ENCODE results near the gene MCCC2.
"Not testable (repeated sequence)": the region's sequence is repeated elsewhere in the genome, so short reads cannot be mapped to it uniquely, and the experiment has no call there.

Gene MCCC2

GRCh38 chr5:71663191-71663969, 76.2 kb downstream of the MCCC2 start:
- DNase-seq = no peak

DNA sequence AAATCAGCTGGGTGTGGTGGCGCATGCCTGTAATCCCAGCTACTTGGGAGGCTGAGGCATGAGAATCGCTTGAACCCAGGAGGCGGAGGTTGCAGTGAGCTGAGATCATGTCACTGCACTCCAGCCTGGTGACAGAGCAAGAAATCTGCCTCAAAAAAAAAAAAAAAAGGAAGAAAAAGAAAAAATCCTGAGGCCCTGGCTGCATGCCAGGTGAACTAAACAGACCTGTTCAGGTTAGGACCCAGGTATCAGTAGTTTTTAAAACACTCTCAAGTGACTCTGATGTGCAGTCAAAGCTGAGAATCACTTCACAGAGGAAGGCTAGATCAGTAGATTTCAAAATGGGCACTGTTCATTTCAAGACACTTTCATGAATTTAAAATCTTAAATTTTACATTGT, 77.5 kb downstream of the MCCC2 start:
- DNase-seq = not testable (repeated sequence)

DNA sequence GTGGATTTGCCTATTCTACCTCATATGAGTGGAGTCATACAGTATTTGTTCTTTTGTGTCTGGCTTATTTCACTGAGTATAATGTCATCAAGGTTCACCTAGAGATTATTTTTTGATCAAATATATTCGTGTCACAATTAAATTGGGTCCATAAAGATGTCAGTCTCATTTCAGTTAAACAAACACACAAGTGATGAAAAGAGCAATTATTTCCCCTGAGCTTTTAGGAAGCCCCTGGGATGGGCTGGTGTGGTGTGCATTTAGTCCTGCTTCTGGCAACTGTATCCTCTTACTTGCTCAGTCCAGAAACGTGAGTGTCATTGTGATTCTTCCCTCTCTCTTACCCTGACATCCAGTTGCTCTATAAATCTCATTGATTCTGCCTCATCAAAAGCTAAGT, 79.2 kb downstream of the MCCC2 start:
- no peak for DNase-seq

DNA sequence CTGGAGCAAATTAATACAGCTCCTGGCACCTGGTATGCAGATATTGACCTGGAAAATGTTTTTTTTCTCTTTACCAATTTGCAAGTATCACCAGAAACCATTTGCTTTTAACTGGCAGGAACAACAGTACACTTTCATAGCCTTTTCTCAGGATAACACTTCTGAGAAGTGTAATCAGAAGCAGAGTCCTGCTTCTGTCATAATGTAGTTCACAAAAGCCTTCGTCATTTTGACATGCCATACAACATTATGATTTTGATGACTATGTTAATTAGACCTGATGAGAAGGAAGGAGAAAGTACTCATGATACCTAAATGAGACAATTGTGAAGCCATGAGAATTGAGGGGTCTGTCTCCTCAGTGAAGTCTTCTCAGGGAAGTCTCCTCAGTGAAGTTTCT, 90.8 kb downstream of the MCCC2 start:
- no peak for DNase-seq

DNA sequence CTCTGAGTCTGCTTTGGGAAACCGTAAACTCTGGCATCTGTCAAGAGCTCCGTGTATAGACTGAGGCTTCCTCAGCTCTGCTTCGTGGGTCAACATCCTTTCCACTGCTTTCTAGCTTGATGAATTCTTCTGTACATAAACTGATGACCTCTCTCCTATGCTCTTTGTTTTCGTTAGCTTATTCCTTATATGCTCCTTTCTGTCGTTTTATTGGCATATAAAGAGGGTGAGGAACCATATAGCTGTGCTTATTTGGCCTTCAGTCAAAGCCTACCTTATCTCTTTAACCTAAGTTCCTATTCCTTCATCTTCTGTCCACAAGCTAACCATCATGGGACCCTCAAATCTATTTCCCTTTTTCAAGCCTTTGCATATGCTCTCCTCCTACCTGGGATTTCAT, 92.6 kb downstream of the MCCC2 start:
- no peak for DNase-seq

- DNase-seq = no peak
Observed at GRCh38 chr5:71680510-71680909, 93.4 kb downstream of the MCCC2 start.

- DNase-seq = no peak
Observed at GRCh38 chr5:71681296-71681695, 94.2 kb downstream of the MCCC2 start.

- DNase-seq = no peak
Observed at GRCh38 chr5:71684309-71684708, 97.2 kb downstream of the MCCC2 start.

GRCh38 chr5:71693828-71694427, 106.8 kb downstream of the MCCC2 start:
- no peak for DNase-seq

DNA sequence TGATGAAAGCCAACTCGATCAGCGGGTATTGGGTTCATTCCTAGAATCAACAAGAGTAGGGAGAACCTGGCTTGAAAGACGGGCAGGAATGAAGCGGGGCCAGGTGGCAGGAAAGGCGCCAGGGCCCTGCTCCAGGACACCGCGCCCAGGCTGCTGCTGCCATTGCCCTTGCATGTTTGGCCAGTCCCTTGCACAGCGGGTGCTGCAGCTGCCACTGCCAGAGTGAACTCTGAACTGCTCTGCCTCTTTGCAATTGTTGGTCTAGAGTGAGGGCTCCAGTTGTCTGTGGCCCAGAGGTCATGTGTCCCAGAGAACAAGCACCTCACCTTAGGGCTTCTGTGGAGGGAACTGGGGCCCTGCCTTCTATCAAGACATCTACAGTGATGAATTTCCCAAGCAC, 107.9 kb downstream of the MCCC2 start:
- DNase-seq = no peak

GRCh38 chr5:71695595-71695994, 108.5 kb downstream of the MCCC2 start:
- no peak for DNase-seq

DNA sequence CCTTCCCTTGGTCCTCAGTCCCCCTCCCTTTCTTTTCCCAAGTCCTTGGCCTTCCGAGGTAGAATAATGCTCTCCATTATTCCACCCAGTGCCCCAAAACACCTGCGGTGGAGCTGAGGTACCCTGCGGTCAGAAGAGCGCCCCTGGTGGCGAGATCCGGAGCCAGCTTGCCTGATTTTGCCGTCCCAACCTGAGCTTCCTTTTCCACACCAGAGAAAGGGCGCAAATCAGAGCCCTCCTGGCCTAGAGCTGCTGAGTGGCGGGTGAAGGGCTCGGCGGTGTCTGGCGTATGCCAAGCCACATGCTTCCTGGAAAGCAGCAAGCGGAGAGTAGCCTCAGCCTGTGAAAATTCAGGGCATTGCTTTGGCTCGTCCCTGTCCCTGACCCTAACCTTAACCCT, 110.8 kb downstream of the MCCC2 start:
- no peak for DNase-seq

DNA sequence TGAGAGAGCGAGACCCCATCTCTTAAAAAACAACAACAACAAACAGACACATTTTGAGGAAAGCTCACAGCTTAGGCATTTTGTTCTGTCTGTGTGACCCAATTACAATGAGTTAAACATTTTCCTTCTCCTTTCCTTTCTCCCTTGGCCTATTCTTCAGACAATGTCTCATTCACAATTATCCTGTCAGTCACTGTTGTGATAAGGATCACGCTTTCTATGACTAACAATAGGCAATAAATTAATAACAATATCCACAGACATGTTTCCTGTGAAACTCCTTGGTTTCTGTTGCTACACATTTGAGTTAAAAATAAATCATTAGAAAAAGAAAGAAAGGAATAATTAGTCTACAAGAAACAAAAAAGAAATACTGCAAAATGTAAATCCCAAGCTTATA, 112.1 kb downstream of the MCCC2 start:
- DNase-seq = no peak

- no peak for DNase-seq
Observed at GRCh38 chr5:71699751-71700150, 112.6 kb downstream of the MCCC2 start.

- no peak for DNase-seq
Observed at GRCh38 chr5:71700803-71701202, 113.7 kb downstream of the MCCC2 start.

- DNase-seq = no peak
Observed at GRCh38 chr5:71701407-71701806, 114.3 kb downstream of the MCCC2 start.

DNA sequence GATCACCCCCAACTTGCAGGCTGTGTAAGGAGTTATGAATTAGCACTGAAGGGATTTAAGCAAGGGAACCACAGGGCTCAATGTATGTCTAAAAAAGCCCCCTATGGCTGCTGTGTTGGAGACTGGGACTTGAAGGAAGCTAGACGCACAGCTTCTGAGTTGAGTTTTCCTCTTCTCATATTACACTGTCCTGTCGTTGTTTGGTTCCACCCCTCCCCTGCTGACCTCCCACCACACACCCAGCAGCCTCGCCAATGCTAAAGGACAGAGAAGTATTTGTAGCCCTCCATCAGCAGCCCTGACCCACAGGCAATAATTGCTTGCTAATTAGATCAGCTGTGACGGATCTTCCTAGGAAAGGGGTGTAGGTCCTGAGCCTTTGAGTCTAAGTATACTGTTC, 116.8 kb downstream of the MCCC2 start:
- no peak for DNase-seq

DNA sequence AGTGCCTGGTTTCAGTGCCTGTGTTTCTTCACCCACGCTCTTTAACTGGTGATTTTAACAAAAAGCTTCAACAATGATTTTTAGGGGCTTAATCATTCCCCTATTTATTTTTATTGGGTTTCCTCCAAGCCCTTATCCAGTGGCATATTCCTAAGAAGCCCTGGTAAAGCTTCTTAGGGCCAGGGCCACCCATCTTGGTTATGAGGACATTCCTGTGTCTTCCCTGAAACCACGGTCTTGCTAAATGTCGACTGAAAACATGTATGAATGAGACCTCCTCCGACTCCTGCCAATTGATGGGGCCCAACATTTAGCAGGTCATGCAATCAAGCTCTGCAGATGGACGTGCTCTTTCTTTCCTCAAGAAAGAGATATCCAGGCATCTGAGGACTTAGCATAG, 118.3 kb downstream of the MCCC2 start:
- DNase-seq = no peak

DNA sequence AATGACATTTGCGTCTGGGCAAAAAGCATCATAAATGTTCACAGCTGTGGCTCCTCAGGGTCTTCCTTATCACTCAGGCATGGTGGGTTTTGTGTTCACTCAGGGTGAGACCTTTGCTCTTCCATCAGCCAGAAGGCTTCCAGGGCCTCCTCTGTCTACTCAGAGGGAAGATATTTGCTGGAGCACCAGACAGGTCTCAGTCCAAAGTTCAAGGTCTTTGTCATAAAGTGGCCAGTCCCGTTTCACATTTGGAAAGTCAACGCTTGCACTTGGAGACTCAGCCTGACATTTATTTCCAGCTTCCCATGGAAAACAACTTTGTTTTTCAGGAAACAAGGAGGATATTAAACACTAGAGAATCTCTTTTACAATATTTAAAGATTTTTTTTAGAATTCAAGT, 119.8 kb downstream of the MCCC2 start:
- DNase-seq = no peak
